PC-9 (cell line): ENCODE measurements around the gene OR1L8.

ENCODE experiments used
- EZH2 ChIP-seq: fragments of 200-600 bp; sonication (generic); IDR thresholded peaks from 2 replicates; pipeline ENCODE4 v1.8.0; 2017; ENCODE audit warnings: antibody characterized with exemption, low read depth
- TF ChIP-seq, protein P1 (sequence below): fragments of 200-600 bp; sonication (generic); conservative IDR thresholded peaks from 2 replicates; pipeline ENCODE4 v1.6.1; 2017; ENCODE audit warnings: mixed run types, antibody characterized with exemption, mild to moderate bottlenecking, moderate library complexity

DNA sequence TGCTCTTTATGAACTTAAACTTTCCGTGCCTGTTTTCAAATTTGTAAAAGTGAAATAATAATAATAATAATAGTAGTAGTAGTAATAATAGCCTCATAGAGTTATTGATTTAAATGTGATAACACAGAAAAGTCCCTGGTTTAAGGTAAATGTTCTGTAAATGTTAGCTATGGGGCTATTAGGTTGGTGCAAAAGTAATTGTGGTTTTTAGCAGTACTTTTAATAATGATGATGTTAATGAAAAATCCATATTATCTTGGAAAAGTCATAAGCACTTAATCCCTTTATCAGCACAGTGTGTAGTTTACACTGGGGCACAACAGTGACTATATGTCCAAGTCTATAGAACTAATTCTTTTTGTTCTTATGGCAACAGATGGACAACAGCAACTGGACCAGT is 31.2 kb upstream of the OR1L8 start, which contains the start of gene OR1Q1:
- TF ChIP-seq, protein P1, sequence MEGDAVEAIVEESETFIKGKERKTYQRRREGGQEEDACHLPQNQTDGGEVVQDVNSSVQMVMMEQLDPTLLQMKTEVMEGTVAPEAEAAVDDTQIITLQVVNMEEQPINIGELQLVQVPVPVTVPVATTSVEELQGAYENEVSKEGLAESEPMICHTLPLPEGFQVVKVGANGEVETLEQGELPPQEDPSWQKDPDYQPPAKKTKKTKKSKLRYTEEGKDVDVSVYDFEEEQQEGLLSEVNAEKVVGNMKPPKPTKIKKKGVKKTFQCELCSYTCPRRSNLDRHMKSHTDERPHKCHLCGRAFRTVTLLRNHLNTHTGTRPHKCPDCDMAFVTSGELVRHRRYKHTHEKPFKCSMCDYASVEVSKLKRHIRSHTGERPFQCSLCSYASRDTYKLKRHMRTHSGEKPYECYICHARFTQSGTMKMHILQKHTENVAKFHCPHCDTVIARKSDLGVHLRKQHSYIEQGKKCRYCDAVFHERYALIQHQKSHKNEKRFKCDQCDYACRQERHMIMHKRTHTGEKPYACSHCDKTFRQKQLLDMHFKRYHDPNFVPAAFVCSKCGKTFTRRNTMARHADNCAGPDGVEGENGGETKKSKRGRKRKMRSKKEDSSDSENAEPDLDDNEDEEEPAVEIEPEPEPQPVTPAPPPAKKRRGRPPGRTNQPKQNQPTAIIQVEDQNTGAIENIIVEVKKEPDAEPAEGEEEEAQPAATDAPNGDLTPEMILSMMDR = no peak
- no peak for TF ChIP-seq EZH2
